Activated naive CD4-positive, alpha-beta T cell treated with anti-CD3 and anti-CD28 coated beads, Interleukin-2, amount 50 U/mL, for 24 hours (primary cell): ENCODE measurements around the gene MED13.
"Not testable (repeated sequence)": the region's sequence is repeated elsewhere in the genome, so short reads cannot be mapped to it uniquely, and the experiment has no call there.

Experiments
- H3K27ac Mint-ChIP-seq: one replicate; pipeline ENCODE4 v1.8.0; 2021; ENCODE audit warnings: mild to moderate bottlenecking, mixed read lengths
- H3K27me3 Mint-ChIP-seq: one replicate; pipeline ENCODE4 v1.8.0; 2021; ENCODE audit warnings: mixed read lengths
- H3K36me3 Mint-ChIP-seq: one replicate; pipeline ENCODE4 v1.8.0; 2021; ENCODE audit warnings: mixed read lengths
- H3K4me1 Mint-ChIP-seq: one replicate; pipeline ENCODE4 v1.8.0; 2021; ENCODE audit warnings: mixed read lengths
- H3K4me3 Mint-ChIP-seq: one replicate; pipeline ENCODE4 v1.8.0; 2021; ENCODE audit warnings: mild to moderate bottlenecking, mixed read lengths
- H3K9me3 Mint-ChIP-seq: one replicate; pipeline ENCODE4 v1.8.0; 2021; ENCODE audit warnings: mixed read lengths

The MED13 gene

DNA sequence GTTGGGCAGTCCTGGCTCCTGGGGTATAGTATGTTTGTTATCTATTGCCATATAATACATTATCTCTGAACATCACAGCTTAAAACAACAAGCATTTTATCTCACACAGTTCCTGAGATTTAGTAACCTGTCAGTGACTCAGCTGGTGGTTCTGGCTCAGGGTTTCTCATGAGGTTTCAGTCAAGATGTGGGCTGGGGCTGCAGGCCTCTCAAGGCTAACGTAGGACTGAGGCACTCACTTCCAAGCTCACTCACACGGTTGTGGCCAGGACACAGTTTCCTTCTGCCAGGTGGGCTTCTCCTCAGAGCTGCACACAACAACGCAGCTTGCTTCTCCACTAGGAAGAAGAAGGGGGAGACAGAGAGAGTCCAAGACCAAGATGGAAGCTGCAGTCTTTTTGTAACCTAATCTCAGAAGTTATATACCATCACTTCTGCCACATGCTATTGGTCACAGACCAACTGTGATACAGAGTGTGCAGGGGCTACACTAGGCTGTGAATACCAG is 10.3 kb upstream of the MED13 start:
- no peaks in the 10 kb centered on the region for H3K9me3 Mint-ChIP-seq
- no peaks in the 10 kb centered on the region for H3K36me3 Mint-ChIP-seq
- H3K4me1 Mint-ChIP-seq = no peaks in the 10 kb centered on the region

GRCh38 chr17:62073993-62074392 is 8.9 kb upstream of the MED13 start:
- Mint-ChIP-seq H3K27ac (no peak overlapping the region), H3K27me3 (peaks cover 3% of the 10 kb centered on the region), H3K9me3 (no peaks in the 10 kb centered on the region), H3K4me3 (no peak overlapping the region), H3K4me1 (no peaks in the 10 kb centered on the region), H3K36me3 (no peaks in the 10 kb centered on the region)

More for the DNA sequence above, 10.3 kb upstream of the MED13 start:
- H3K27ac Mint-ChIP-seq = no peak overlapping the region
- H3K27me3 Mint-ChIP-seq = peaks cover 5% of the 10 kb centered on the region
- H3K4me3 Mint-ChIP-seq = no peak overlapping the region

- not testable (repeated sequence) for H3K27ac Mint-ChIP-seq, H3K9me3 Mint-ChIP-seq, H3K4me3 Mint-ChIP-seq, H3K36me3 Mint-ChIP-seq, H3K4me1 Mint-ChIP-seq, H3K27me3 Mint-ChIP-seq
Observed at GRCh38 chr17:62072855-62073254, 7.8 kb upstream of the MED13 start.

DNA sequence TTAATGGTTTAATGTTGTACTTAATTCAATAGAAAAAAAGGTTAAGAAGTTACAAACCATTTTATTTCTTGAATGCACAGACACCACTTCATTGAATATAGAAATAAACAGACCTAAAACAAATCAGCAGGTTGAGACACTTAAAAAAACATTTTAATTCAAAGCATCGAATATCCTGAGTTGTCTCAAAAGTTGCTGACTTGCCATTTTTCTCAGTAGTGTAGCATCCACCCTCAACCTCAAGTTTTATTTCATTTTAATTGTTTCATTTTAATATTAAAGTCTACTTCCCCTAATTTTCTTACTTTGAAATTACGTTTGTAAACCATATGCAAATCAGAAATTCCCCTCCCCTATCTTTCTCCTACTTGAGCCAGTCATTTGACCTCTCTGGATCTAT is 5.8 kb upstream of the MED13 start:
- Mint-ChIP-seq H3K9me3 (no peaks in the 10 kb centered on the region), H3K27me3 (no peaks in the 10 kb centered on the region), H3K4me3 (no peak overlapping the region), H3K36me3 (no peaks in the 10 kb centered on the region), H3K4me1 (no peaks in the 10 kb centered on the region), H3K27ac (no peak overlapping the region)

- Mint-ChIP-seq H3K9me3 (no peaks in the 10 kb centered on the region), H3K4me3 (no peak overlapping the region), H3K4me1 (peaks cover 15% of the 10 kb centered on the region), H3K27me3 (no peaks in the 10 kb centered on the region), H3K27ac (peak overlapping the region; percentile 32), H3K36me3 (peaks cover 4% of the 10 kb centered on the region)
Observed at GRCh38 chr17:62067165-62068145, 2.4 kb upstream of the MED13 start.

GRCh38 chr17:62065611-62066468 is 762 bp upstream of the MED13 start:
- peaks cover 29% of the 10 kb centered on the region for H3K4me1 Mint-ChIP-seq

DNA sequence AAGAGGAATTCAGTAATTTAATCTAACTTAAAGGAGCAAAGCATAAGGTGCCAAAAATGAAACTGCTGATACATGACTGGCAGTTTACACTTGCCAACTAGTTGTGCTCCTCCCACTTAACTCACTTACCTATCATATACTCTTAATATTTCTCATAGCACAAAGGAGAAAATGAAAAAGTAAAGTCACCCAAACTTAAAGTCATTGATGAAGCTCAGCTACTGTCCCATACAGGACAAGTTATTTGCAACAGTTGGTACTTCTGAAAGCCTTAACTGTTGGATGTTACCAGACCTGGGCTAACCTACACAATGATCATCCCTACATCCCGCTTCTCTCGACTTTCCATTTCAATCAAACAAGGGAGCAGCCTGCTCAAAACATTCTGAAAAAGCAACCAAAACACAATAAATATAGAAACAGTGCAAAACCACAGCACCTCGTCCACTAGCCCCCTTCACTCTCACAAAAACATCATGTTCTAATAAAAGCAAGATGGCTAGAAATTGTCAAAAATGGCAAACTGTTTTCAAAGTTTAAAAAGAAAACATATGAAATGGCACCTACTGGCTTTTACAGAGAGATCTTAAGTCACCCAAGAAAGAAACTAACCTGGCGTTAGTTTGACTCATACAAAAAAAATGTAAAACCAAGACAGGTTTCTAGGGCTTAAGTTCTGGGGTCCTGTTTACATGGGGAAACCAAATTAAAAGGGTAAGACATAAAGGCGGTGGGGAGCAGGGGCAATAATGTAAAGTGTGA is 868 bp downstream of the MED13 start:
- H3K4me1 Mint-ChIP-seq = peaks cover 42% of the 10 kb centered on the region
- H3K27ac Mint-ChIP-seq = peak overlapping the region; percentile 99
- H3K36me3 Mint-ChIP-seq = peaks cover 9% of the 10 kb centered on the region
- no peaks in the 10 kb centered on the region for H3K9me3 Mint-ChIP-seq
- no peaks in the 10 kb centered on the region for H3K27me3 Mint-ChIP-seq
- peak overlapping the region; percentile 99 for H3K4me3 Mint-ChIP-seq

More at GRCh38 chr17:62065611-62066468, 762 bp upstream of the MED13 start:
- H3K27ac Mint-ChIP-seq = peak overlapping the region; percentile 98
- H3K9me3 Mint-ChIP-seq = no peaks in the 10 kb centered on the region
- no peaks in the 10 kb centered on the region for H3K27me3 Mint-ChIP-seq
- peak overlapping the region; percentile 95 for H3K4me3 Mint-ChIP-seq
- H3K36me3 Mint-ChIP-seq = peaks cover 6% of the 10 kb centered on the region

DNA sequence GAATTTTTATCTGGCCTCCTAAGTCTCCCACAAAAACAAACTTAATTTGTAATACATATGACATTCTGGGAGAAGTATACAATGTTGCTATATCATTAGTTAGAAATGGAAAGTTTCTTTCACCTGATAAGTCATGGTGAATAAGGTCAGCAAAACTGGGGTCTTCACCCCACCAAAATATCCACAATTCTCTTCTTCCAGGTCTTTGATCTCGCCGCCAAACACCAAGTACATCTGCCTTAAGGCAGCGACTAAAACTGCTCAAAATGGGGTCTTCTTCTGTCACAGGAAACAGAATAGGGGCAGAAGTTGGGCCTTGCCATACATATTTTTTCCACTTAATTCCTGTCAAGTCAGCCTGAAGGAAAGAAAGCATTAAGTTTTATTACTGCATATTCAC is 2.1 kb downstream of the MED13 start:
- peaks cover 55% of the 10 kb centered on the region for H3K4me1 Mint-ChIP-seq
- peak overlapping the region; percentile 99 for H3K4me3 Mint-ChIP-seq
- H3K9me3 Mint-ChIP-seq = no peaks in the 10 kb centered on the region
- H3K27ac Mint-ChIP-seq = peak overlapping the region; percentile 71
- no peaks in the 10 kb centered on the region for H3K27me3 Mint-ChIP-seq
- H3K36me3 Mint-ChIP-seq = peaks cover 9% of the 10 kb centered on the region

GRCh38 chr17:62062302-62062701 is 2.8 kb downstream of the MED13 start:
- H3K4me3 Mint-ChIP-seq = peak overlapping the region; percentile 99
- H3K4me1 Mint-ChIP-seq = peaks cover 61% of the 10 kb centered on the region
- H3K27ac Mint-ChIP-seq = peak overlapping the region; percentile 71
- H3K36me3 Mint-ChIP-seq = peaks cover 9% of the 10 kb centered on the region
- no peaks in the 10 kb centered on the region for H3K9me3 Mint-ChIP-seq
- no peaks in the 10 kb centered on the region for H3K27me3 Mint-ChIP-seq

DNA sequence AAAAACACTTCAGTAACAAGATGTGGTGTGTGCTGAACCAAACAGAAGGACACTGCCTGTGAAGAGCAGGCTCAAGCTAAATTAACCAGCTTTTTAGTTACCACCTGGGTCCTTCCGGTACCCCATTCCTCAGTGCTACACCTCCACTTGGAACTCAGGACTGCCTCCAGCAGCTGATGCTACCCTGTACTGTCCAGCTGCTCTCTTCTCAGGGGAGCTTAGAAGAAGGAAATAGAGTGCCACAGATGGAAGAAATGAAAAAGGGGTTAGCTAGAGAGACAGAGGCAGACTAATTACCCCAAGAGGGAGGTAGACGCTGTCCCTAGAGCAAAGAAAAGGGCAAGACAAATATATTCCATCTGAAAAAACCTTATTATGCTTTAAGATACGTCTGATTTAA is 5.7 kb downstream of the MED13 start:
- H3K9me3 Mint-ChIP-seq = no peaks in the 10 kb centered on the region
- no peaks in the 10 kb centered on the region for H3K27me3 Mint-ChIP-seq
- H3K4me3 Mint-ChIP-seq = peak overlapping the region; percentile 63
- peak overlapping the region; percentile 84 for H3K27ac Mint-ChIP-seq
- H3K36me3 Mint-ChIP-seq = peaks cover 9% of the 10 kb centered on the region
- H3K4me1 Mint-ChIP-seq = peaks cover 81% of the 10 kb centered on the region

- H3K27ac Mint-ChIP-seq = no peak overlapping the region
Observed at GRCh38 chr17:62058611-62059010, 6.5 kb downstream of the MED13 start.

DNA sequence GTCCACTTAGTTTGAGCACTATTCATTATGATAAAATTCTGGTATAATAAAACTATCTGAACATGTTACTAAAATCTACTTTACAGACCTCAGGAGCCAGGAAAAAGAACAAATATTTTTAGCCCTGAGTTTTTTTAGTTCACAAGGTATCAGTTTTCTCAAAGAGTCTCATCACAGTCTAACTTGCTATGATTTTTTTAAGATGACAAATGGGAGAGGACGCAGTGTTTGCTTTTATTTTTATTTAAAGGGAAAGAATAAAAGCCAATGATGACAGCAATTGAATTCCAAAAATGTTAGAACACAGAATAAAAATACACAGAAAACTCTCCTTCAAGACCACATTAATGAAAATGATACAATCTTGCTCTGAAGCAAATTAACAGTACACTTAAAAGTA is 7.4 kb downstream of the MED13 start:
- H3K4me3 Mint-ChIP-seq = peak overlapping the region; percentile 26

More at GRCh38 chr17:62058611-62059010, 6.5 kb downstream of the MED13 start:
- Mint-ChIP-seq H3K9me3 (no peaks in the 10 kb centered on the region), H3K27me3 (no peaks in the 10 kb centered on the region), H3K4me1 (peaks cover 80% of the 10 kb centered on the region), H3K36me3 (peaks cover 9% of the 10 kb centered on the region), H3K4me3 (peak overlapping the region; percentile 16)

DNA sequence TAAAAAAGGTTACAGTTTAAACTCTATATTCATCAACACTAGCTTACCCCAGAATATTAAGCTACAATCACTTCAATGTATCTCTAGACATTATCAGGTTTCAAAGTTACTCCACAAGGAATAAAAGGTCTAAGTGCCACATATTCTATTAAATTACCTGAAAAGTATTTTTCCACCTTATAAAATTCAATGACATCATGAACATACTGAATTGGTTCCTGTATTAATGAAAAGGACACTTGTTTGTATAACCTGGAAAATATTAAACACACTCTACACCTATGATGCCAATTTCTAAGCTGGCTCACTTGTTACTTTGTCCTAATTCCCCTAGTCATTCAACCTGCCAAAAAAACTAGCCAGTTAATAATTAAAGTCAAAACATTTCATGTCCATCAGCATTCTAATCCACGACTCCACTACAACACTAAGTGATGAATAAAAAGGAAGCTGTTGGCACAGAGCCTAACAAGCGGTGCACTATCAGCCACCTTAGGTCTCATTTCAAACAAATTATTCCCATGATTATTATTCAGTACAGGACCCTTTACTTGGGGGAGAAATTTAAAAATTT is 12.2 kb downstream of the MED13 start:
- Mint-ChIP-seq H3K27ac (peak overlapping the region; percentile 35), H3K4me3 (no peak overlapping the region), H3K27me3 (no peaks in the 10 kb centered on the region), H3K36me3 (peaks cover 21% of the 10 kb centered on the region), H3K4me1 (peaks cover 72% of the 10 kb centered on the region), H3K9me3 (no peaks in the 10 kb centered on the region)

More for the DNA sequence above, 7.4 kb downstream of the MED13 start:
- no peak overlapping the region for H3K27ac Mint-ChIP-seq
- peaks cover 10% of the 10 kb centered on the region for H3K36me3 Mint-ChIP-seq
- no peaks in the 10 kb centered on the region for H3K27me3 Mint-ChIP-seq
- peaks cover 80% of the 10 kb centered on the region for H3K4me1 Mint-ChIP-seq
- H3K9me3 Mint-ChIP-seq = no peaks in the 10 kb centered on the region

- Mint-ChIP-seq H3K4me3 (peak overlapping the region; percentile 27), H3K27ac (peak overlapping the region; percentile 63), H3K9me3 (no peaks in the 10 kb centered on the region), H3K36me3 (peaks cover 25% of the 10 kb centered on the region), H3K27me3 (no peaks in the 10 kb centered on the region), H3K4me1 (peaks cover 63% of the 10 kb centered on the region)
Observed at GRCh38 chr17:62051053-62051452, 14.0 kb downstream of the MED13 start.

DNA sequence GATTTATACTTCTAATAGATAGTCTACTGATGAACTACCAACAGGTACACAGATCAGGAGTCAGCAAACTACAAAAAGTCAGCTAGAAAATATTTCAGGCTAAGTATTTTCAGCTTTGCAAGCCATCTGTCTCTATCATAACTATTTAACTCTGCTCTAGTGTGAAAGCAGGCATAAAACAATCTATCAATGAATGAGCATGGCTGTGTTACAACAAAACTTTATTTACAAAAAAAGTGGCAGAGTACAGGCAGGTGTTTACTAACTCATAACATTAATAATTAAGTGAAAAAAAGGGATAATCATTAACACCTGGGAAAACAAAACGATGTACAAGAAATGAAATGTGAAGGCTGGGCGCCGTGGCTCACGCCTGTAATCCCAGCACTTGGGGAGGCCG is 15.8 kb downstream of the MED13 start:
- Mint-ChIP-seq H3K4me1 (peaks cover 69% of the 10 kb centered on the region), H3K27me3 (no peaks in the 10 kb centered on the region), H3K4me3 (no peak overlapping the region), H3K9me3 (no peaks in the 10 kb centered on the region), H3K27ac (no peak overlapping the region), H3K36me3 (peaks cover 27% of the 10 kb centered on the region)
